OCI-LY1 (cell line): ENCODE results near the gene CHN1.

Experiments
- H2AFZ ChIP-seq: fragments of 200-600 bp; sonication (generic), shearing (Covaris generic); 2 replicates; pipeline ENCODE4 v1.6.0; 2014; ENCODE audit warnings: antibody characterized with exemption, mild to moderate bottlenecking, low read length
- H3F3A ChIP-seq: fragments of 200-600 bp; sonication (generic), shearing (Covaris generic); 2 replicates; pipeline ENCODE4 v1.6.0; 2014; ENCODE audit warnings: mild to moderate bottlenecking, antibody characterized with exemption, low read length, moderate library complexity; ENCODE audit not compliant: insufficient read depth
- H3K27ac ChIP-seq: fragments of 200-600 bp; sonication (generic); 2 replicates; pipeline ENCODE4 v1.5.1; 2014; ENCODE audit warnings: low read length, mixed run types, mild to moderate bottlenecking, low read depth; ENCODE audit not compliant: poor library complexity, severe bottlenecking
- H3K27me3 ChIP-seq: fragments of 200-600 bp; sonication (generic); 2 replicates; pipeline ENCODE4 v1.6.0; 2014; ENCODE audit warnings: antibody characterized with exemption, mild to moderate bottlenecking, low read length, moderate library complexity; ENCODE audit not compliant: insufficient read depth
- H3K36me3 ChIP-seq: fragments of 200-600 bp; sonication (generic); 2 replicates; pipeline ENCODE4 v1.6.1; 2014; ENCODE audit warnings: mild to moderate bottlenecking, antibody characterized with exemption, low read length, moderate library complexity, mixed read lengths; ENCODE audit not compliant: insufficient read depth
- H3K4me1 ChIP-seq: fragments of 200-600 bp; sonication (generic); 2 replicates; pipeline ENCODE4 v1.5.1; 2014; ENCODE audit warnings: mild to moderate bottlenecking, low read length, moderate library complexity; ENCODE audit not compliant: insufficient read depth, severe bottlenecking
- H3K4me2 ChIP-seq: fragments of 200-600 bp; sonication (generic), shearing (Covaris generic); 2 replicates; pipeline ENCODE4 v1.6.1; 2014; ENCODE audit warnings: low read length
- H3K4me3 ChIP-seq: fragments of 200-600 bp; sonication (generic); 2 replicates; pipeline ENCODE4 v1.5.1; 2014; ENCODE audit warnings: low read length, low read depth, mild to moderate bottlenecking, mixed read lengths; ENCODE audit not compliant: poor library complexity, severe bottlenecking
- H3K79me2 ChIP-seq: fragments of 200-600 bp; shearing (Covaris generic); 2 replicates; pipeline ENCODE4 v1.6.1; 2016; ENCODE audit warnings: mixed run types, low read length, mixed read lengths; ENCODE audit not compliant: insufficient read depth
- H3K9ac ChIP-seq: fragments of 200-600 bp; sonication (generic), shearing (Covaris generic); 2 replicates; pipeline ENCODE4 v1.6.1; 2014; ENCODE audit warnings: mild to moderate bottlenecking, low read length, mixed read lengths
- H3K9me2 ChIP-seq: fragments of 200-600 bp; sonication (generic), shearing (Covaris generic); 2 replicates; pipeline ENCODE4 v1.6.1; 2014; ENCODE audit warnings: low read depth, mild to moderate bottlenecking, low read length, mixed read lengths
- H3K9me3 ChIP-seq: fragments of 200-600 bp; shearing (Covaris generic); 2 replicates; pipeline ENCODE4 v1.6.1; 2014; ENCODE audit warnings: low read length, mixed read lengths
- H4K20me1 ChIP-seq: fragments of 200-600 bp; sonication (generic), shearing (Covaris generic); 2 replicates; pipeline ENCODE4 v1.6.0; 2016; ENCODE audit warnings: mild to moderate bottlenecking, low read length; ENCODE audit not compliant: insufficient read depth
- CTCF ChIP-seq: fragments of 200-600 bp; sonication (generic), shearing (Covaris generic); IDR thresholded peaks from 2 replicates; pipeline ENCODE4 v1.5.1; 2017; ENCODE audit warnings: mild to moderate bottlenecking, antibody characterized with exemption, low read length, moderate library complexity, mixed read lengths
- EZH2 ChIP-seq: fragments of 200-600 bp; sonication (generic), shearing (Covaris generic); IDR thresholded peaks from 2 replicates; pipeline ENCODE4 v1.8.0; 2017; ENCODE audit warnings: borderline replicate concordance, mixed run types, mild to moderate bottlenecking, antibody characterized with exemption, low read length, moderate library complexity, mixed read lengths

CHN1 gene

GRCh38 chr2:174952607-174953006 lies 52.6 kb downstream of the CHN1 start:
- H2AFZ ChIP-seq: no peak overlapping the region
- no peak overlapping the region for H3K4me2 ChIP-seq
- H3K9ac ChIP-seq: no peak overlapping the region
- no peak overlapping the region for H3K27ac ChIP-seq
- TF ChIP-seq EZH2: no peak
- TF ChIP-seq CTCF: no peak
- no peaks in the 10 kb centered on the region for H3K9me2 ChIP-seq
- H3K36me3 ChIP-seq: no peaks in the 10 kb centered on the region
- no peaks in the 10 kb centered on the region for H4K20me1 ChIP-seq
- H3F3A ChIP-seq: no peaks in the 10 kb centered on the region
- no peaks in the 10 kb centered on the region for H3K9me3 ChIP-seq
- H3K27me3 ChIP-seq: no peaks in the 10 kb centered on the region
- H3K79me2 ChIP-seq: no peaks in the 10 kb centered on the region
- no peaks in the 10 kb centered on the region for H3K4me1 ChIP-seq
- H3K4me3 ChIP-seq: no peak overlapping the region

- Histone ChIP-seq H3K4me2 (no peak overlapping the region), H3K9me2 (no peaks in the 10 kb centered on the region), H4K20me1 (no peaks in the 10 kb centered on the region), H3K27ac (no peak overlapping the region), H3K27me3 (no peaks in the 10 kb centered on the region), H3F3A (no peaks in the 10 kb centered on the region), H3K9me3 (no peaks in the 10 kb centered on the region), H2AFZ (no peak overlapping the region), H3K79me2 (no peaks in the 10 kb centered on the region), H3K4me3 (no peak overlapping the region), H3K4me1 (no peaks in the 10 kb centered on the region), H3K9ac (no peak overlapping the region), H3K36me3 (no peaks in the 10 kb centered on the region)
- no peak for TF ChIP-seq CTCF
- no peak for TF ChIP-seq EZH2
Measured at GRCh38 chr2:174951745-174952144, 53.4 kb downstream of the CHN1 start.

- H2AFZ ChIP-seq: no peak overlapping the region
- TF ChIP-seq CTCF (no peak), EZH2 (no peak)
- H4K20me1 ChIP-seq: no peaks in the 10 kb centered on the region
- no peaks in the 10 kb centered on the region for H3K79me2 ChIP-seq
- no peaks in the 10 kb centered on the region for H3F3A ChIP-seq
- no peaks in the 10 kb centered on the region for H3K9me2 ChIP-seq
- H3K9ac ChIP-seq: no peak overlapping the region
- no peak overlapping the region for H3K27ac ChIP-seq
- no peaks in the 10 kb centered on the region for H3K9me3 ChIP-seq
- H3K4me3 ChIP-seq: no peak overlapping the region
- no peaks in the 10 kb centered on the region for H3K27me3 ChIP-seq
- no peaks in the 10 kb centered on the region for H3K4me1 ChIP-seq
- H3K4me2 ChIP-seq: no peak overlapping the region
- H3K36me3 ChIP-seq: no peaks in the 10 kb centered on the region
Measured at GRCh38 chr2:174949988-174950687, 55.0 kb downstream of the CHN1 start.
